Kidney (tissue), 14 donors: Measurements from ENCODE around the gene IDH3A. TPM values are rescaled to one million over a fixed set of nuclear protein-coding genes. Genes with fewer than 3 reads are reported as not detected.
A peak's percentile ranks its signal among the peaks of the same experiment; 100 is the strongest.

Experiments used
- DNase-seq, 5 donors: peaks; one replicate each; pipeline ENCODE4 v3.0.0-alpha.2; 2013 to 2020
- FAIRE-seq: peaks from 2 replicates; lab custom pipeline; 2012; peaks lifted over from hg19 to GRCh38; lab: Jason Lieb, UNC
- H3K27ac ChIP-seq, 2 donors: one replicate each; pipeline ENCODE4 v1.7.0; 2013; ENCODE audit warnings: low read depth in 2 of 2, low read length in 2 of 2, inconsistent platforms in 1 of 2
- H3K27me3 ChIP-seq: one replicate; pipeline ENCODE4 v1.7.1; 2013; ENCODE audit warnings: low read length, inconsistent platforms; ENCODE audit not compliant: control insufficient read depth, insufficient read depth
- H3K36me3 ChIP-seq, 3 donors: one replicate each; pipeline versions ENCODE4 v1.7.0 to v1.7.1; 2013; ENCODE audit warnings: low read length in 3 of 3, control low read depth in 1 of 3, inconsistent platforms in 1 of 3; ENCODE audit not compliant: insufficient read depth in 3 of 3, control insufficient read depth in 2 of 3
- H3K4me1 ChIP-seq, 3 donors: one replicate each; pipeline versions ENCODE4 v1.7.0 to v1.7.1; 2013; ENCODE audit warnings: low read length in 3 of 3, inconsistent platforms in 1 of 3, low read depth in 1 of 3; ENCODE audit not compliant: control insufficient read depth in 2 of 3, insufficient read depth in 2 of 3
- H3K4me3 ChIP-seq, 3 donors: one replicate each; pipeline versions ENCODE4 v1.7.0 to v1.8.1; 2013; ENCODE audit warnings: low read length in 3 of 3, control low read depth in 1 of 3, inconsistent platforms in 1 of 3
- H3K9ac ChIP-seq, 3 donors: one replicate each; pipeline versions ENCODE4 v1.7.0 to v1.7.1; 2013; ENCODE audit warnings: low read length in 3 of 3, control low read depth in 1 of 3, inconsistent platforms in 1 of 3
- H3K9me3 ChIP-seq, 3 donors: one replicate each; pipeline versions ENCODE4 v1.7.0 to v1.7.1; 2013; ENCODE audit warnings: low read length in 3 of 3, control low read depth in 1 of 3, inconsistent platforms in 1 of 3; ENCODE audit not compliant: control insufficient read depth in 2 of 3, insufficient read depth in 1 of 3
- CTCF ChIP-seq: IDR thresholded peaks from 3 replicates; pipeline ENCODE4 v1.5.1; 2012; ENCODE audit warnings: mild to moderate bottlenecking, moderate library complexity, borderline replicate concordance; ENCODE audit not compliant: insufficient read depth; ENCODE audit errors: extremely low read depth
- intact Hi-C: fragments of 100-400 bp; cut with DNase I; formaldehyde crosslinking; loops from one replicate; pipeline ENCODE4 v1.11.1; 2022
- polyA plus RNA-seq: library from polyadenylated mRNA; stranded (reverse); fragments of 350-450 nt; fragmentation: Illumina TruSeq; extraction: RNeasy Lipid Tissue Mini Kit (QIAGEN cat#74804); gene quantifications from one replicate; pipeline ENCODE4 v1.2.3, GENCODE V29; 2014; ENCODE audit warnings: low read depth, low replicate concordance; ENCODE audit not compliant: insufficient read depth
- total RNA-seq: library from RNA; stranded (reverse); fragmentation: NEBNext Ultra II Directional; extraction: Animal tissue kit (Norgen Biotek cat#: 25700); gene quantifications from one replicate; pipeline ENCODE4 v1.2.1, GENCODE V29; 2021
- donor health status: control.
- donor health status: control.
- donor health status: control.
- donor health status: control.
- donor health status: control.
- donor health status: DM: yes; HTN: yes; CAD: no.
- donor health status: Normal renal cell carcinoma (clear cell type).

IDH3A gene
- total and polyA plus RNA-seq, 2 donors from 2014 or later, result 67.5 to 97.2 TPM

- Histone ChIP-seq H3K36me3 (no peaks in the 10 kb centered on the region), H3K9ac (peak within 1 kb of the TSS; percentile 60 to 83 (median 82)), H3K27ac (peak within 1 kb of the TSS; percentile 20 to 71), H3K9me3 (no peaks in the 10 kb centered on the region), H3K4me1 (peaks cover 0 to 5% (median 0%) of the 10 kb centered on the region in 3 donors), H3K4me3 (peak within 1 kb of the TSS; percentile 47 to 81 (median 80)), H3K27me3 (no peaks in the 10 kb centered on the region)
- no peak for FAIRE-seq
- DNase-seq, result peak; percentile 90 to 96 (median 91)
- intact Hi-C loops, result loop anchor here (10.0 kb wide), 1 partner anchor 63 kb away; no protein-coding TSS in a partner anchor
- peak; percentile 69 for TF ChIP-seq CTCF
These were observed 17.7 kb upstream of the IDH3A start, which contains the start of gene CIB2 for GRCh38 chr15:78131295-78132061. CIB2 (minus strand) TSS chr15:78131445; CDS start chr15:78131215, 230 bp downstream.

GRCh38 chr15:78133801-78134200 lies 15.4 kb upstream of the IDH3A start:
- Histone ChIP-seq H3K36me3 (no peaks in the 10 kb centered on the region), H3K9me3 (no peaks in the 10 kb centered on the region), H3K4me3 (no peak overlapping the region), H3K4me1 (peaks cover 0 to 5% (median 0%) of the 10 kb centered on the region in 3 donors), H3K27me3 (no peaks in the 10 kb centered on the region), H3K9ac (no peak overlapping the region), H3K27ac (no peak overlapping the region)
- FAIRE-seq (no peak), DNase-seq (peak in 2 of 5 donors; percentile 17 to 19)
- intact Hi-C loops, result loop anchor here (10.0 kb wide), 1 partner anchor 61 kb away; no protein-coding TSS in a partner anchor
- TF ChIP-seq CTCF, result no peak

- Histone ChIP-seq H3K4me3 (no peak overlapping the region), H3K27me3 (no peaks in the 10 kb centered on the region), H3K9me3 (no peaks in the 10 kb centered on the region), H3K36me3 (no peaks in the 10 kb centered on the region), H3K4me1 (no peaks in the 10 kb centered on the region), H3K27ac (no peak overlapping the region), H3K9ac (no peak overlapping the region)
- no peak for FAIRE-seq
- TF ChIP-seq CTCF, result no peak
- intact Hi-C loops, result loop anchor here (10.0 kb wide), 1 partner anchor 55 kb away; no protein-coding TSS in a partner anchor
- no peak for DNase-seq
These were observed 9.6 kb upstream of the IDH3A start for GRCh38 chr15:78139578-78139977.
